HG02571 (cell line): ENCODE data around the gene ARHGDIB.

Experiments
- ATAC-seq: cut with Tn5 transposase; IDR thresholded peaks from one replicate; pipeline ENCODE4 v1.9.1; 2021; ENCODE audit warnings: mild to moderate bottlenecking, moderate library complexity; ENCODE audit not compliant: unreplicated experiment

ARHGDIB gene

GRCh38 chr12:14934511-14934910 lies 26.9 kb downstream of the ARHGDIB start:
- ATAC-seq = no peak

DNA sequence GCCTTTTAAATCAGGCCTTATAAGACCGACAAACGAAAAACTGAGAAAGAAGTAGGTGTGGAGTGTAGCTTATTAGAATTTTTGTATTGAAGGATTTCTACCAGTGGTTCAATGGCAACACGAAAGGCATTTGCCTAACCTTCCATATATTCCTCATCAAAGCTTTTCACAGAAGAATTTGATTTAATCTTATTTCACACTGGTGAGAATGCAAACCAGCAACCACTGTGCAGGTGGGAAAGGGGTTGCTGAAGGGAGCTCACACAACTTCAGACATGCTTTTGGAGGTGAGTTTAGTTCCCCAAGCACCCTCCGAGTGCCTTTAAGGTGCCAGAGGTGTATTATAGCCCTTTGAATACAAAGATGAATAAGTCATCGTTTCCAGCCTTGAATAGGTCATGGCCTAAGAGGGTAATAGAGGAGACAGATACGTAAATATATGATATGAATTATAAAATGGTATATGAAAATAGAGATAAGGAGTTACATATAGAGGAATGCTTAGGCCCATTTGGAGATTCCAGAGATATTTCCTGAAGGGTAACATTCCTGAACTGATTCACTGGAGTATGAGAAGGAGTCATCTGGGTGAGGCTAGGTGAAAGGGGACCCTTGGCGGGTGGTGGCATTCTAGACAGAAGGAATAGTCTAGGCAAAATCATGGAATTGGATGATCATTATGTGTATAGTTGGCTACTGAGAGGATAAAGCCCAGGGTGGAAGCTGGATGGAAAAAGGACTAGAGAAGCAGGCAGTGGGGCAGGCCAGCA lies 29.4 kb downstream of the ARHGDIB start:
- no peak for ATAC-seq

GRCh38 chr12:14931359-14931758 lies 30.0 kb downstream of the ARHGDIB start:
- ATAC-seq = no peak

DNA sequence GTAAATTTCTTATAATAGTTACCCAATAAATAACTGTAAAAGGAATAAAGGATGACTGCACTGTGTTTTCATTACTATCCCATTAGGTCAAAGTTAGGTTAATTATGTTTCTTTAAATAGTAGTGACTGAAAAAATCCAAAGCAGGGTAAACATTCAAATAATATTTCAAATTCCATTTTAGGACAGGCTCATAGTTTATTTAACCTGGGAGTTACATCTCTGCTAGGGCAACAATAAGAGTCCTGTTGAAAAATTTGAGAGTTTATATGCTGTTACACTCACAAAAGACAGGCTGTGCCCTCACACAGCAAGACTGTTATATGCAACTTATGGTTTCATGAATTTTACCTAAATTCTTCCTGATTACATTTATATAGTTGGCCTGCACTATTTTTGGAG lies 31.1 kb downstream of the ARHGDIB start:
- ATAC-seq = no peak

GRCh38 chr12:14928931-14929330 lies 32.5 kb downstream of the ARHGDIB start:
- no peak for ATAC-seq

DNA sequence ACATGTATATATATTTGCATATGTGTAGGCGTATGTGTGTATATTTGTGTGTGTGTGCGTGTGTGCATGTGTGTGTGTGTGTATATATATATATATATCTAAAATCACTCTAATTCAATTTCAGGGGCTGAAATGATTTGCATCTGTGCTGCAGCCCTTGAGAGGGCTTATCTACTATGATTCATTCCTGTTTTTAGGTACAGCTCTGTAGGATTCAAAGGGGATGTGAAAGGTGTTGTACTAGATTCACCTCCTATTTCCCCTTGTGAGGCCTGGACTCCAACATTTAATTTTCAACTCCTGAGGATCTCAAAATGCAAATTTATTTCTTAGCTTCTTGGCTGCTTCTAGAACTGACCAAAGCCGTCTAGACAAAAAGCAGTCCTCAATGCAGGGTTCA lies 34.1 kb downstream of the ARHGDIB start:
- no peak for ATAC-seq

GRCh38 chr12:14924541-14924940 lies 36.9 kb downstream of the ARHGDIB start:
- no peak for ATAC-seq

DNA sequence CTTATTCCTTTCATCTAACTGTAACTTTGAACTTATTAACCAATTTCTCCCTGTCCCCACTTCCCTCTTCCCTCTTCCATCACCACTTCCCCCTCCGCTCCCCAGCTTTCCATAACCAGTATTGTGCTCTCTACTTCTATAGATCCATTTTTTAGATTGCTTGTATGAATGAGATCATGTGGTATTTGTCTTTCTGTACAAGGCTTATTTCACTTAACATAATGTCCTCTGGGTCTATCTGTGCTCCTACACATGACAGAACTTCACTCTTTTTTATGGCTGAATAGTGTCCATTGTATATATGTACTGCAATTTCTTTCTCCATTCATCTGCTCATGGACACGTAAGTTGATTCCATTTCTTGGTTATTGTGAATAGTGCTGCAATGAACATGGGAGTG lies 37.5 kb downstream of the ARHGDIB start:
- no peak for ATAC-seq

GRCh38 chr12:14921218-14921617 lies 40.2 kb downstream of the ARHGDIB start:
- peak; percentile 65 for ATAC-seq

- ATAC-seq = peak; percentile 79
Observed at GRCh38 chr12:14920475-14921126, 40.8 kb downstream of the ARHGDIB start.

- no peak for ATAC-seq
Observed at GRCh38 chr12:14919455-14919854, 41.9 kb downstream of the ARHGDIB start.

- no peak for ATAC-seq
Observed at GRCh38 chr12:14915736-14916135, 45.7 kb downstream of the ARHGDIB start.

DNA sequence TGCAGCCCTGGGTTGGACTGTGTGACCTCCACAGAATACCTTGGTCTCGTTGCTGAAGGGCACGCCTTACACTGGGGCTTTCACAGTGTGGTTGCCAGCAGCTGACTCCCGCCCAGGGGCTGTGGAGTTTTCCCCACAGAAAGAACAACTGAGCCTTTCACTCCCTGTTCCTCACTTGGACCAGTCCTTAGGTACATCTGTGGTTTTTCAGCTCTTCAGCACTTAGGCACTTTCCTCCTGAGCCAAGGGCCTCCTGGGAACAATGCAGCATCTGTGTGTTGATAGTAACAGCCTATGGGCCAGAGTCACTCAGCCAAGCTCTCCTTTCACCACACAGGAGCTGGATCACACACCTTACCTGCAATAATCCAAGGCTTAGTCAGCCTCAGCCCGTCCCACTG lies 48.0 kb downstream of the ARHGDIB start:
- no peak for ATAC-seq

- ATAC-seq = no peak
Observed at GRCh38 chr12:14911131-14911530, 50.3 kb downstream of the ARHGDIB start.

DNA sequence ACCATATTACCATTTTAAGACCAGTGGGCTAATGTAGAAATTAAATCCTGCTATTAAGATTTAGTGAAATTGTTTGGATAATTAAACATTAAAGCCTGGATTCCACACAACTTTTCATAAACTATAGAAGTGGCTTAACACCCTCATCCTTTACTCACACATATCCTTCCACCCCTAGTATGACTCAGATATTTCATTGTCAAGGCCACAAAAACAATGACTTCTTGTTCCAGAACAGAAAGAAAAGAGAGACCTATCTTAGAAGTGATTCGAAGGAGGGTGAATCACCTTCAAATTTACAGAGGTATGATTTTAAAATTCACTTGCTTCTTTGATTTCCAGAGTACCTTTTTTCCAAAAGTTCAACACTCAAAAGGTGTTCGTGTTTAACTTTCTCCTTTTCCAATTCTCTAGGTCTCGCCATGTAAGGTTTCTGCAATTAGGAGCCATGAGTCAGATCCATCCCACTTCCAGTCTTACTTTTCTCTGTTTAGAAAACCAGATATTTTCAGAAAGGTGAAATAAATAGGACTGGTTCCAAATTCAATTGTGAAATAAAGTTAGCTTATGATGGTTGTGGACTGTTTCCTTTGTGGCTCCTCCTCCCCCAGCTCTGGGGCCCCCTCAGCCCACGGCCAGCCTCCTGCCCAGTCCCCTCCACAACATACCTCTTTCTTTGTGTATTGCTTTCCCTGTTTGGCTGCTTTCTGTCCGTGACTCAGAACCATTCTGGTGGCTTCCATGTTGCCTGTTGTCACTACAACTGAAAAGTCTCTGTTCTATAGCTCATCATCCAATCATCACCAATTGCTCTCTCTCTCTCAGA lies 51.1 kb downstream of the ARHGDIB start:
- ATAC-seq = no peak

DNA sequence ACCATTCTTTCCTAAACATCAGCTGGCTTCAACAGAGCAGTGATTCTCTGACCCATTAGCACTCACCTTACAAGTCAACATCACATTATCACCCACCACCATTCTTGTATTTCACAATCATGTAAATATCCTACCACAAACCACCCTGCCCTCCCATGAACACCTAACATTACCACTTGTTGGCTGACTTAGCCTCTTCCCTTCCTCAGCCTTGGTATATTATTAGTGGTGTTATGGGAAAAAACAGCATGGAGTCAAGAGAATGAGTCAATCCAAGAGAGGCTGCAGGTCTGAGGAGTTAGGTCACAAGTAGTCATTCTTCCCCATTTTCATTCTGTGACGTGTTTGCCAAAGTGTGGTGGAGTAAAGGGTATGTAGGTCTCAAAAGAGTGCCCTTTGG lies 53.4 kb downstream of the ARHGDIB start:
- no peak for ATAC-seq

DNA sequence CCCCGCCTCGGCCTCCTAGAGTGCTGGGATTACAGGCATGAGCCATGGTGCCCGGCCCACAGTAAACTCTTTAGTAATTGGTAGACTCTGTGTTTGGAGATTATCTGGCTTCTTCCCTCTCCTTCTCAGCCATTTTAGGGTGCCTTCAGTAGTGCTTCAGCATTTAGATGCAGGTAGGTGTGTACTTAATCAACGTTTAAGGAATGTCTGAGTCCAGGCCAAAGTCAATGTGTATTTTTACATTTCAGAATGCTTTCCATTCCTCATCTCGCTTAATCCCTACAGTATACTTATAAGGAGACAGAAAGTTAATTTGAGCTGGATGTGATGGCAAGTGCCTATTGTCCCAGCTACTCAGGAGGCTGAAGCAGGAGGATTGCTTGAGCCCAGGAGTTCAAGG lies 55.3 kb downstream of the ARHGDIB start:
- no peak for ATAC-seq

GRCh38 chr12:14905269-14906004 lies 56.0 kb downstream of the ARHGDIB start:
- no peak for ATAC-seq

DNA sequence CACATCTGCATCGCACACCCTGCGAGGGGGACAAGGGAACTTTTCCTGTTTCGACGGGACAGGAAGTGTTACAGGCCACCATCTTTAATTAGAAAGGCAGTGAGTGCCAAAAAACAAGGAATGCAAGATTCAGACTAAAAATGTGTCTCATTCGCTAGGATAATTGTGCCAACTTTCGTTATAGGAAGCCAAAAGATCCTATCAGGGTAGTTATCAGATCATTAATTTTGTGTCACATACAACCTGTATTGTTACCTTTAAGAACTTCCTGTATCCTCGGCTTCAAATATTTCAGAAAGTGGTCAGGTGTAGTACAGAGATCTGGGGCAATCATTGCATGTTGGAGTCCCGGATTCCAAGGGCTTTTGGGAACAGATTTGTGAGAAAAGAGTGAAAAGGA lies 56.5 kb downstream of the ARHGDIB start:
- no peak for ATAC-seq

- ATAC-seq = no peak
Observed at GRCh38 chr12:14903386-14904098, 57.9 kb downstream of the ARHGDIB start.
